ENCODE results near the gene MYOZ3. TPM values are rescaled to one million over a fixed set of nuclear protein-coding genes. Genes with fewer than 3 reads are reported as not detected.

The MYOZ3 gene
- total RNA-seq, 2 donors from 2014 or later: 2.0 to 3.5 TPM

- DNase-seq (ENCODE audit: low spot score): peak; percentile 90
- Histone ChIP-seq H3K36me3 (no peaks in the 10 kb centered on the region), H3K4me1 (peaks cover 0 to 99% of the 10 kb centered on the region in 2 donors), H3K4me3 (peak overlapping the region; percentile 47 to 48), H3K9me3 (no peaks in the 10 kb centered on the region), H3K27me3 (no peaks in the 10 kb centered on the region), H3K27ac (peak overlapping the region; percentile 96)
- TF ChIP-seq, protein P1, sequence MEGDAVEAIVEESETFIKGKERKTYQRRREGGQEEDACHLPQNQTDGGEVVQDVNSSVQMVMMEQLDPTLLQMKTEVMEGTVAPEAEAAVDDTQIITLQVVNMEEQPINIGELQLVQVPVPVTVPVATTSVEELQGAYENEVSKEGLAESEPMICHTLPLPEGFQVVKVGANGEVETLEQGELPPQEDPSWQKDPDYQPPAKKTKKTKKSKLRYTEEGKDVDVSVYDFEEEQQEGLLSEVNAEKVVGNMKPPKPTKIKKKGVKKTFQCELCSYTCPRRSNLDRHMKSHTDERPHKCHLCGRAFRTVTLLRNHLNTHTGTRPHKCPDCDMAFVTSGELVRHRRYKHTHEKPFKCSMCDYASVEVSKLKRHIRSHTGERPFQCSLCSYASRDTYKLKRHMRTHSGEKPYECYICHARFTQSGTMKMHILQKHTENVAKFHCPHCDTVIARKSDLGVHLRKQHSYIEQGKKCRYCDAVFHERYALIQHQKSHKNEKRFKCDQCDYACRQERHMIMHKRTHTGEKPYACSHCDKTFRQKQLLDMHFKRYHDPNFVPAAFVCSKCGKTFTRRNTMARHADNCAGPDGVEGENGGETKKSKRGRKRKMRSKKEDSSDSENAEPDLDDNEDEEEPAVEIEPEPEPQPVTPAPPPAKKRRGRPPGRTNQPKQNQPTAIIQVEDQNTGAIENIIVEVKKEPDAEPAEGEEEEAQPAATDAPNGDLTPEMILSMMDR (IDR thresholded peaks at IDR 0.05): no peak
Measured at GRCh38 chr5:150642567-150642927, 18.5 kb upstream of the MYOZ3 start.

GRCh38 chr5:150642991-150643710 is 17.9 kb upstream of the MYOZ3 start:
- Histone ChIP-seq H3K27me3 (no peaks in the 10 kb centered on the region), H3K27ac (peak overlapping the region; percentile 96), H3K4me1 (peaks cover 0 to 99% of the 10 kb centered on the region in 2 donors), H3K4me3 (peak overlapping the region; percentile 47 to 48), H3K36me3 (peaks cover 2% of the 10 kb centered on the region), H3K9me3 (no peaks in the 10 kb centered on the region)
- no peak for DNase-seq (ENCODE audit: low spot score)
- TF ChIP-seq, protein P1 (IDR thresholded peaks at IDR 0.05): no peak

GRCh38 chr5:150644058-150644457 is 17.0 kb upstream of the MYOZ3 start:
- peak overlapping the region; percentile 96 for H3K27ac ChIP-seq
- peaks cover 0 to 99% of the 10 kb centered on the region in 2 donors for H3K4me1 ChIP-seq
- H3K9me3 ChIP-seq: no peaks in the 10 kb centered on the region
- no peak for DNase-seq (ENCODE audit: low spot score)
- H3K4me3 ChIP-seq: peak overlapping the region in 1 of 2 donors; percentile 48
- TF ChIP-seq, protein P1 (IDR thresholded peaks at IDR 0.05): no peak
- H3K36me3 ChIP-seq: peaks cover 11% of the 10 kb centered on the region
- no peaks in the 10 kb centered on the region for H3K27me3 ChIP-seq

DNA sequence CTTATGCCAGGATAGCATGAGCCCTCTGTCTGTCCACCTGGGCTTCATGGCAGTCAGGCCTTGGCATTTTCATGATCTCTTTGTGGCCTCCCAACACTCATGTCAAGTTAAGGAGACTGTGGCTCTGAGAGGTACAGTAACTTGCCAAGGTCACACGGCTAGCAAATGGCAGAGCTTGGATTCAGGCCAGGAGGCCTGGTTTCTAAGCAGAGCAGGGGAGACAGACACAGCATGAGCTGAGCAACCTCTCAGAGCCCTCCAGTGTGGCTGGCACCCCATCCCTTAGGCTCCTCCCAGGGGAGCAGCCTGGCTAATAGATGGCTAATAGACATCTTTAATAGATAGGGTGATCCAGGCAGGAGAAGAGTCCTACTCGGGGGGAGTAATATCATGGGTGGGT is 16.5 kb upstream of the MYOZ3 start:
- Histone ChIP-seq H3K27me3 (no peaks in the 10 kb centered on the region), H3K36me3 (peaks cover 16% of the 10 kb centered on the region), H3K9me3 (no peaks in the 10 kb centered on the region), H3K4me3 (peak overlapping the region in 1 of 2 donors; percentile 48), H3K4me1 (peaks cover 0 to 99% of the 10 kb centered on the region in 2 donors), H3K27ac (peak overlapping the region; percentile 96)
- TF ChIP-seq, protein P1 (IDR thresholded peaks at IDR 0.05): no peak
- DNase-seq (ENCODE audit: low spot score): no peak

DNA sequence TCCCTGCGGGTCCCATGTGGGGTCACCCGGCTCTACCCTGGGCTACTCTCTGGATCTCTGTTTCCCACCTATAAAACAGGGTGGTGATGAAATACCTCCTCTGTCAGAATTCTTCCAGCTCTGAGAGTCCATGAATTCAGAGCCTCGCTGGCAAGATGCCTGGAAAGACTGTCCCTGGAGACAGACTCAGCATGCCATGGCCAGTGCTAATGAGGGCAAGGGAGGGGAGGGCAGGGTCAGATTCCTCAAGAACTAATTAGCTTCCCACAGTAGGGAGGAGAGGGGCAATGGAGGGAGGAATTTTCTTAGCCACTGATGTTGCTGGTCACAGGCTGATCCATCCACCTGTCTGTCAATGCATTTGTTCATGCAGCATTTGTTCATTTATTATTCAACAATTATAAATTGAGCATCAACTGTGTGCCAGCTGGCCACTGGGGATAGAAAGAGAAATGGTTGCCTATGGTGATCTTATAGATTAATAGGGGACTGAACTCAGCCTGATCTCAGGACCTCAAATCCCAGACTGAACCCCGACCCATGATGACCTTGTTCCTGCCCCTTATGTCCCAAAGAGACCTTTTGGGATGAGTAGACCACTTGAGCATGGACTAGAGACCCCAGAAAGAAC is 15.9 kb upstream of the MYOZ3 start:
- TF ChIP-seq, protein P1 (IDR thresholded peaks at IDR 0.05): no peak
- H3K27ac ChIP-seq: peak overlapping the region; percentile 96
- peak; percentile 87 for DNase-seq (ENCODE audit: low spot score)
- no peaks in the 10 kb centered on the region for H3K27me3 ChIP-seq
- H3K36me3 ChIP-seq: peaks cover 22% of the 10 kb centered on the region
- peaks cover 0 to 99% of the 10 kb centered on the region in 2 donors for H3K4me1 ChIP-seq
- no peaks in the 10 kb centered on the region for H3K9me3 ChIP-seq
- H3K4me3 ChIP-seq: no peak overlapping the region

Data from right atrium auricular region (tissue), 2 donors.